ENCODE results near the gene UVRAG. TPM values are rescaled to one million over a fixed set of nuclear protein-coding genes. Genes with fewer than 3 reads are reported as not detected.

The UVRAG gene
- total and polyA plus RNA-seq, 2 of the 13 experiments (the other 11 are each of a cell fraction or from before 2014, with no cell fraction given) = 9.7 to 17.3 TPM

- no peaks in the 10 kb centered on the region for H4K20me1 ChIP-seq (ENCODE audit: insufficient read depth, low read length)
- no peak overlapping the region for H3K9ac ChIP-seq (ENCODE audit: insufficient read depth, low read depth, low read length)
- H3K27me3 ChIP-seq (ENCODE audit: control insufficient read depth in 1 of 2, insufficient read depth in 2 of 2, low read length in 2 of 2) = no peaks in the 10 kb centered on the region; a peak in 1 of 5 replicates
- intact Hi-C loops (cut with micrococcal nuclease; ENCODE audit: unreplicated experiment) = no loop called here
- BruUV-seq (replicated peaks) = no TSS peak
- H3K4me3 ChIP-seq (replicated peaks in 1 of 3; ENCODE audit: insufficient read depth in 1 of 3, low read depth in 2 of 3, low read length in 3 of 3) = no peak overlapping the region
- TF ChIP-seq KLF13 (CRISPR knock-in tag; IDR thresholded peaks at IDR 0.05) = no peak
- TF ChIP-seq, protein P1, sequence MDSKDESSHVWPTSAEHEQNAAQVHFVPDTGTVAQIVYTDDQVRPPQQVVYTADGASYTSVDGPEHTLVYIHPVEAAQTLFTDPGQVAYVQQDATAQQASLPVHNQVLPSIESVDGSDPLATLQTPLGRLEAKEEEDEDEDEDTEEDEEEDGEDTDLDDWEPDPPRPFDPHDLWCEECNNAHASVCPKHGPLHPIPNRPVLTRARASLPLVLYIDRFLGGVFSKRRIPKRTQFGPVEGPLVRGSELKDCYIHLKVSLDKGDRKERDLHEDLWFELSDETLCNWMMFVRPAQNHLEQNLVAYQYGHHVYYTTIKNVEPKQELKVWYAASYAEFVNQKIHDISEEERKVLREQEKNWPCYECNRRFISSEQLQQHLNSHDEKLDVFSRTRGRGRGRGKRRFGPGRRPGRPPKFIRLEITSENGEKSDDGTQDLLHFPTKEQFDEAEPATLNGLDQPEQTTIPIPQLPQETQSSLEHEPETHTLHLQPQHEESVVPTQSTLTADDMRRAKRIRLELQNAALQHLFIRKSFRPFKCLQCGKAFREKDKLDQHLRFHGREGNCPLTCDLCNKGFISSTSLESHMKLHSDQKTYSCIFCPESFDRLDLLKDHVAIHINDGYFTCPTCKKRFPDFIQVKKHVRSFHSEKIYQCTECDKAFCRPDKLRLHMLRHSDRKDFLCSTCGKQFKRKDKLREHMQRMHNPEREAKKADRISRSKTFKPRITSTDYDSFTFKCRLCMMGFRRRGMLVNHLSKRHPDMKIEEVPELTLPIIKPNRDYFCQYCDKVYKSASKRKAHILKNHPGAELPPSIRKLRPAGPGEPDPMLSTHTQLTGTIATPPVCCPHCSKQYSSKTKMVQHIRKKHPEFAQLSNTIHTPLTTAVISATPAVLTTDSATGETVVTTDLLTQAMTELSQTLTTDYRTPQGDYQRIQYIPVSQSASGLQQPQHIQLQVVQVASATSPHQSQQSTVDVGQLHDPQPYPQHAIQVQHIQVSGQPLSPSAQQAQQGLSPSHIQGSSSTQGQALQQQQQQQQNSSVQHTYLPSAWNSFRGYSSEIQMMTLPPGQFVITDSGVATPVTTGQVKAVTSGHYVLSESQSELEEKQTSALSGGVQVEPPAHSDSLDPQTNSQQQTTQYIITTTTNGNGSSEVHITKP (CRISPR knock-in tag; IDR thresholded peaks at IDR 0.05; ENCODE audit: low read depth) = no peak
- TF ChIP-seq HMG20B (CRISPR knock-in tag; conservative IDR thresholded peaks at IDR 0.05) = no peak
- no peak for TF ChIP-seq SPEN (CRISPR knock-in tag; IDR thresholded peaks at IDR 0.05; ENCODE audit: low read depth)
- TF ChIP-seq FOXM1 (CRISPR knock-in tag; IDR thresholded peaks at IDR 0.05) = no peak
- TF ChIP-seq YEATS4 (CRISPR knock-in tag; IDR thresholded peaks at IDR 0.05; ENCODE audit: borderline replicate concordance) = no peak
- TF ChIP-seq MTA3 (CRISPR knock-in tag; IDR thresholded peaks at IDR 0.05) = no peak
- TF ChIP-seq KDM2A (CRISPR knock-in tag; IDR thresholded peaks at IDR 0.05; ENCODE audit: borderline replicate concordance, low read depth) = no peak
- no peak for TF ChIP-seq CBX5 (CRISPR knock-in tag; IDR thresholded peaks at IDR 0.05; ENCODE audit: borderline replicate concordance)
- ChIA-PET POLR2A (no interaction called here), CTCF (ENCODE audit: low intra/inter-chr PET ratio, low total read pairs) (no interaction called here)
- H3K4me2 ChIP-seq (ENCODE audit: low read depth, low read length) = no peak overlapping the region
- ATAC-seq (no peak), FAIRE-seq (no peak), DNase-seq (ENCODE audit: low spot score) (no peak)
- peaks cover 1 to 11% of the 10 kb centered on the region in 2 experiments; a peak in 3 of 5 replicates for H3K36me3 ChIP-seq (replicated peaks in 1 of 2; ENCODE audit: control insufficient read depth in 1 of 2, insufficient read depth in 2 of 2, low read length in 2 of 2)
- H3K9me3 ChIP-seq (ENCODE audit: low read length) = no peaks in the 10 kb centered on the region
- H3K4me1 ChIP-seq (ENCODE audit: insufficient read depth, low read length) = no peaks in the 10 kb centered on the region
- H3K79me2 ChIP-seq (ENCODE audit: insufficient read depth, low read length) = no peaks in the 10 kb centered on the region
- no peak overlapping the region for H3K27ac ChIP-seq (ENCODE audit: extremely low read length, insufficient read depth, low read length)
- H2AFZ ChIP-seq (ENCODE audit: low read length) = no peak overlapping the region
- in situ Hi-C loops (cut with HindIII; ENCODE audit: extremely low pct_ligation_motif_present, low pct_unique_long_range_greater_than_20kb) = no loop called here
- 100% methylated on average over 1 of the region's 1 CpG for WGBS (ENCODE audit: low lambda C conversion rate)
These were observed 39.0 kb downstream of the UVRAG start for GRCh38 chr11:75853971-75854370.

Measured in HepG2 (cell line).